PFSK-1 (cell line): ENCODE results near the gene DDX24.

Source experiments
- FOXP2 ChIP-seq: optimal IDR thresholded peaks from 2 replicates; pipeline ENCODE3; 2011; ENCODE audit warnings: borderline replicate concordance, control low read depth, inconsistent platforms; ENCODE audit not compliant: insufficient read depth; ENCODE audit errors: extremely low read length, extremely low read depth
- POLR2AphosphoS5 ChIP-seq: IDR thresholded peaks from 2 replicates; pipeline ENCODE4 v1.6.1; 2012; ENCODE audit warnings: low read depth, mild to moderate bottlenecking, control low read depth, low read length, moderate library complexity
- REST ChIP-seq, 2 experiments: IDR thresholded peaks; 2 replicates each; pipeline versions ENCODE4 v1.6.1 to v1.8.0; 2011 to 2012; ENCODE audit warnings: low read depth in 2 of 2, low read length in 2 of 2, control low read depth in 1 of 2, inconsistent platforms in 1 of 2, mild to moderate bottlenecking in 1 of 2, moderate library complexity in 1 of 2; ENCODE audit not compliant: insufficient read depth in 1 of 2
- SIN3A ChIP-seq: IDR thresholded peaks from 2 replicates; pipeline ENCODE4 v1.6.1; 2012; ENCODE audit warnings: mild to moderate bottlenecking, low read length, moderate library complexity, borderline replicate concordance; ENCODE audit not compliant: insufficient read depth
- TAF1 ChIP-seq: IDR thresholded peaks from 2 replicates; pipeline ENCODE4 v1.6.1; 2012; ENCODE audit warnings: low read length, control low read depth, borderline replicate concordance; ENCODE audit not compliant: insufficient read depth

Gene DDX24

GRCh38 chr14:94001501-94002396 lies 79.3 kb downstream of the DDX24 start:
- TF ChIP-seq FOXP2 (no peak), POLR2AphosphoS5 (no peak), TAF1 (no peak), SIN3A (no peak), REST (IDR thresholded peaks at IDR 0.05; ENCODE audit: insufficient read depth in 1 of 2, low read depth in 2 of 2, low read length in 2 of 2) (no peak)

- TF ChIP-seq TAF1 (no peak), FOXP2 (no peak)
Measured at GRCh38 chr14:94001016-94001415, 80.0 kb downstream of the DDX24 start.

- TF ChIP-seq SIN3A (no peak), FOXP2 (no peak), REST (IDR thresholded peaks at IDR 0.05; ENCODE audit: insufficient read depth in 1 of 2, low read depth in 2 of 2, low read length in 2 of 2) (no peak), POLR2AphosphoS5 (no peak), TAF1 (no peak)
Measured at GRCh38 chr14:94000267-94000666, 80.7 kb downstream of the DDX24 start.

- TF ChIP-seq FOXP2 (no peak), TAF1 (no peak), POLR2AphosphoS5 (no peak), REST (IDR thresholded peaks at IDR 0.05; ENCODE audit: insufficient read depth in 1 of 2, low read depth in 2 of 2, low read length in 2 of 2) (no peak), SIN3A (no peak)
Measured at GRCh38 chr14:93999573-93999972, 81.4 kb downstream of the DDX24 start.

- TF ChIP-seq POLR2AphosphoS5 (no peak), TAF1 (no peak), FOXP2 (no peak), SIN3A (no peak), REST (IDR thresholded peaks at IDR 0.05; ENCODE audit: insufficient read depth in 1 of 2, low read depth in 2 of 2, low read length in 2 of 2) (no peak)
Measured at GRCh38 chr14:93998871-93999403, 82.1 kb downstream of the DDX24 start.
